Amniotic stem cell (primary cell): ENCODE measurements around the gene FIGNL2.
"Not testable (repeated sequence)": the region's sequence is repeated elsewhere in the genome, so short reads cannot be mapped to it uniquely, and the experiment has no call there.

Experiments used
- DNase-seq: peaks from one replicate; lab custom pipeline; 2025; lab: John Stamatoyannopoulos, UW

FIGNL2 gene

GRCh38 chr12:51836041-51836826, 12.3 kb downstream of the FIGNL2 start:
- no peak for DNase-seq

DNA sequence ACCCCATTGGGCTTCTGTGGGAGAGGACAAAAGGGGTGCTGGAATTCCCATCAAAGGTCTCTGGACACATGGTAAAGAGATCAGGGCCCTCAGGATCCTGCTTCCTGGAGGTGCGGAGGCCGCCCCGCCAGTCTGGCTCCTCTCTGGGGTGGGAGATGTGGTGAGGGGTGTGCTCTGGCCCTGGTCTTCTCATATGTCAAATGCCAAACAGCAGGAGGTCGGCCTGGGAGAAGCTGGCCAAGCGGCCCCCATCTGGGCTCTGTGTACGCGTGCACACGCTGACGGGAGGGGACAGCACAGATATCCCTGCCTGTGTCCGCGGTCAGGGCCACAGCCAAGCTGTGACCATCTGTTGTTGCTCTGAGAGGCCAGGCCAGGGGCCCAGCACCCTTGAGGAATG, 14.1 kb downstream of the FIGNL2 start:
- no peak for DNase-seq

GRCh38 chr12:51833448-51834227, 14.9 kb downstream of the FIGNL2 start:
- DNase-seq, result no peak

DNA sequence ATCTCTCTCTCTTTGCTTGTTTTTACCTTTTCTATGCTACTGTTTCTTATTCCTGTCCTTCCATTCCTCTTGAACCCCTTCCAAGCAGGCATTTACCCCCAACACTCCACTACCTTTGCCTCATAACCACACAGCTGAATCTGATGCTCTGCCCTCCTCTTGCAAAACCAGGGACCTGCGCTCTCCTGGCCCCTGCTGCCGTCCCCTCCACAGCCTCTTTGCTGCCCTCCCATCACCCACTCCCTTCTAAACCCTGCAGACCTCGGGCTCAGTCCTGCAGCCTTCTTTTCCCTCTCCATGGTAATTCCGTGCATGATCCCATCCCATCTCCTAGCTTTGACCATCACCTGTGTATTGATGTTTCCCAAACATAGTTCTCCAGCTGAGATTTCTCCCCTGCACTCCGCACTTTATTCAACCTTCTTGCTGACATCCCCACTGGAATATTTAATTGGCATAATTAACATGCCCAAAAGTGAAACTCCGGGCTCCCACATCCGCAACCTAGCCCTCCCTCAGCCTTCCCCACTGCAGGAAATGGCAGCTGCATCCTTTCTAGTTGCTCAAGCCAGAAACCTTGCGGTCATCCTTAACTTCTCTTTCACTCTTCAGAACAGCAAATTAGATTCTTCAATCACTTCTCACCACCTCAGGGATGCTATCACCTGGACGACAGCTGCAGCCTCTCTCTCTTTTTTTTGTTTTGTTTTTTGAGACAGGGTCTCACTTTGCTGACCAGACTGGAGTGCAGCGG, 16.0 kb downstream of the FIGNL2 start:
- no peak for DNase-seq

DNA sequence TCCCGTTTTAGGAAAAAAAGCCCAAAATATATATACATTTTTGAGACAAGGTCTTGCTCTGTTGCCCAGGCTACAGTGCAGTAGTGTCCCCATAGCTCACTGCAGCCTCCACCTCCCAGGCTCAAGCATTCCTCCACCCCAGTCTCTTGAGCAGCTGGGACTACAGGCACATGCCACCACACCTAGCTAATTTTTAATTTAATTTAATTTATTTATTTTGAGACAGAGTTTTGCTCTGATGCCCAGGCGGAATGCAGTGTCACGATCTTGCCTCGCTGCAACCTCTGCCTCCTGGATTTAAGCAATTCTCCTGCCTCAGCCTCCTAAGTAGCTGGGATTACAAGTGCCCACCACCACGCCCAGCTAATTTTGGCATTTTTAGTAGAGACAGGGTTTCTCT, 16.7 kb downstream of the FIGNL2 start:
- DNase-seq, result not testable (repeated sequence)

- DNase-seq, result no peak
Measured at GRCh38 chr12:51829641-51830040, 18.9 kb downstream of the FIGNL2 start.

DNA sequence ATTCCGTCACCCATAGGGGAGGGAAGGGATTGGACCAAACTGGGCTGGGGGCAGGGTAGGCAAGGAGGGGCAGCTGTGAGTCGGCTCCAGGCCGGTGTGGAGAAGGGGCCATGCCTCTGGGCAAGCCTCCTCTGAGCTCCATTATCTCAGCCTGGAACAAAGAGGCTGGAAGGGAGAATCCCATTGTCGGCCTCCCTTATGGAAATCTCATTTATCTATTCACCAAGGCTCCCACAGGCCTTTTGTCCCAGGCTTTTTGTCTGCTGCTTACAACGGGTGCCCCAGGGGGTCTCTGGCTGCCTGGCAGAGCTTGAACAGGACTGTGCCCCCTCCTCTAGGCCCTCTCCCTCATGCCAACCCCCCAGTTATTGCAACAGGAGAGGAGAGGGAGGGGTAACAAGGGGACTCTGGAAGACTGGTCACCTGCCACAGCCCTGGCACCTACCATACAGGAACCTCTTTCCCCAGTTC, 19.5 kb downstream of the FIGNL2 start:
- no peak for DNase-seq

DNA sequence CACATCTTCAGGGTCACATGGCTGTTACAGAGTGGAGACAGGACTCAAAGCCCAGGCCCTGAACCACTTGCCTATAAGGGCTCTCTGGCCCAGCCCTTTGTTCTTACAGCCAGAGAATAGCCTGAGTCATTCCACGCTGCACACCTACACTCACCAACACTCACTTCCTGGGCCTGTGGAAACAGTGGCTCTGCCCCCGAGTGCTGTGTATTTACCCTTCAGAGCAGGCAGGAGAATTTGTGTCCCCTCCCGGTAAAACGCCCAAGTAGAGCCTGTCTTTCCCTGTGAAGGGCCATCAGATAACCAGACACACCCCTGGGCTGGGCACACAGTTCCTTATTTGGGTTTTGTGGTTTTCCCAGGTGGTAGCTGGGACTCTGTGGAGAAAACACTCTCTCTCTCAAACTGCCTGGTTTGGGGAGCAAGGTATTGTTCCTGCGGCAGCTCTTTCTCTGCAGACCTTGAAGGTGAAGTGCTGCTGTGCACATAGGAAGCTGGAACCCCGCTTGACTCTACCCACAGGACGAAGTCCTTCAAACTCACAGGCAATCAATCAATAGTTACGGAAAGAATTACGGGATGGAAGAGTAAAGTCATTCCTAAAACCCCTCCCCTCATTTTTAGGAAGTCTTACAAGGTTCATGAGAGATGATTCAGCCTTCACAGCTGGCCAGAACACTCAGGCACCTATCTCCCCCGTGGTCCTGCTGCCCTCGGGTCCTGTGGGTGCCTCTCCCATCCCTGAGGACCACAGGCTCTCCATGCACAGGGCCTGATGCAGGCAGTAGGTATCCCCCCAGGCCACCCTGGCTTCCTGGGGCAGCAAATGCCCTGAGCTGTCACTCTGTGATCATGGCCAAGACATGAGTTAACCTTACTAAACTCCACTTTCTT, 20.3 kb downstream of the FIGNL2 start:
- DNase-seq, result no peak

DNA sequence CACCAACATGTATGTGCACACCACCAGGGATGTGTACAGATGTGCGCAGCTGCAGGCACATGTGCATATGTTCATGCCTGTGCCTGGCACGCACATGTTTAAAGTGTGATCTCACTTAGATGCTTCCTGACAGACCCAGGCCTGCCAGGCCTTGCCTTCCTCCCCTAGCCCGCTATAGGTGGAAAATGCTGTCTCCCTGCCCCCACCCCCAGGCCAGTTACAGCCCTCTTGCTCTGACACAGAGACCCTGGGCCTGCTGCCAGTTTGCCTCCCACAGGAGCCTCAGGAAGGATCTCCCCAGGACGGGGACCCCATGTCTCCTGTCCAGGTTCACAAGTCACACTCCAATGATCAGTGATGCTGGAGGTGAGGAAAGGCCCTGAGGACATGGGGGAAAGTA, 21.6 kb downstream of the FIGNL2 start:
- no peak for DNase-seq

DNA sequence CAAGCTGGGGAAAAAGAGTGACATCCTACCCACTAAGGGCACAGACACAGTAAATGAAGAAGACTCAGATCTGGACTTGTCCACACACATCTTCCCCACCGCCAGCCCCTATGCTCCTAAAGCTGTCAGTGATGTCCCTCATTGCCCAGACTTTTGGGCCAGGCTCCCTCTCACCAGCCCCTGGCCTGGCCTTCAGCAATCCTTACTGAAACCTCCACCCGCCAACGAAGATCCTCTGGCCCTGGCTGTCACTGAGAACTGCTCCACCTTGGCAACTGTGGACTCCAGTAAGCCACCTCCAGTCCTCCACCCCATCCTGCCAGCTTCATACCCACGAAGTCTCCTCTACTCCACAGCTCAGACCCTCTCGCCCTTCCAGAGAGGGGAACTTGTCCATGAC, 23.3 kb downstream of the FIGNL2 start:
- DNase-seq, result no peak

- DNase-seq, result peak; percentile 43
Measured at GRCh38 chr12:51823875-51824565, 24.5 kb downstream of the FIGNL2 start.

- DNase-seq, result no peak
Measured at GRCh38 chr12:51822956-51823355, 25.6 kb downstream of the FIGNL2 start.

DNA sequence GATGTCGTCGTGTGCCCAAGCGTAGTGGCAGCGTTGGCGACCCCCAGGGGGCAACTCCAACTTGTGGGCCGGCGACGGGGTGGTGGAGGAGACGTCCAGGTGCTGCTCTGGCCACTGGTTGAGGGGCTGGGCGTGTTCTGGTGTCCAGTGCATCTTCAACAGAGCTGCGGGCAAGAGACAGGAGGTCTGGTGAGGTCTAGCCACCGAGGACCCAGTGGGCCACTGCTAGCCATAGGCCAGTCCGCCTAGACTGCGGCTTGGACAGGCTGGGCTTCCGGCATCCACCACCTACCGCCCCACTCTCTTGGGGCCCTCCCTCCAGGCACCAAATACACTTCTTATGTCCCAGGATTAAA, 26.3 kb downstream of the FIGNL2 start:
- no peak for DNase-seq

DNA sequence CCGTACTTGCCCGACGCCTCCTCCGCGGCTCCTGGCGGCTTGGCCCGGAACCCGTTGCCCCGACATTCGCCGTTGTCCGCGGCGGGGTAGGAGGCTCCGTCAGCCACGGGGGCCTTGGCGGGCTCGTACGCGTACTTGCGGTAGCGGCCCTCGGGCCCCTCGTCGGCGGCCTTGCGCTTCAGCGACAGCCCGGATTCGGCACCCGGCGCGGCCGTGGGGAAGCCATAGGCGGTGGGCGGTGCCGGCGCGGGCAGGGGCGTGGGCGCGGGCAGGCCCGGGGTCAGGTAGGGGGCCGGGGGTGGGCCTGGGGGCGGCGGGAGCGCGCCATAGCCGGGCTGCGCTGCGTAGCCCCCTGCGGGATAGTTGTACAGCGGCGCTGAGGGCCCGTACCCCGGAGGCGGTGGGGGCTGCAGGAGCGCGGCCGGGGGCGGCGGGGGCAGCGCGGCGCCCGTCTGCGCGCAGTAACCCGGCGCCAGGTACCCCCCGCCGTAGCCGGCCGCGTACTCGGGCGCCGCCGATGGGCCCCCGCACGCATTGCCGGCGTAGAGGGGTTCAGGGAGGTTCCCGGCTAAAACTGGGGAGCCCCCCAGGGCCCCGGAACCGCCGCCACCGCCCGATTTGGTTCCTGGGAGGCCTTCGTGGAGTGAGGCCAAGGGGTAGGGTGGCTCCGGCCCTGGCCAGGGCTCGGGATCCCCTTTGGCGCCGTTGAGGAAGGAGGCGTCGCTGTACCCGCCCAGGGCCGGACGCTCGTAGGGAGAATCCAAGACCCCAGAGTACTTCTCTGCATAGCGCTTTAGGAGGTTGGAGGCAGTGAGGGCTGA, 26.9 kb downstream of the FIGNL2 start:
- DNase-seq, result no peak

DNA sequence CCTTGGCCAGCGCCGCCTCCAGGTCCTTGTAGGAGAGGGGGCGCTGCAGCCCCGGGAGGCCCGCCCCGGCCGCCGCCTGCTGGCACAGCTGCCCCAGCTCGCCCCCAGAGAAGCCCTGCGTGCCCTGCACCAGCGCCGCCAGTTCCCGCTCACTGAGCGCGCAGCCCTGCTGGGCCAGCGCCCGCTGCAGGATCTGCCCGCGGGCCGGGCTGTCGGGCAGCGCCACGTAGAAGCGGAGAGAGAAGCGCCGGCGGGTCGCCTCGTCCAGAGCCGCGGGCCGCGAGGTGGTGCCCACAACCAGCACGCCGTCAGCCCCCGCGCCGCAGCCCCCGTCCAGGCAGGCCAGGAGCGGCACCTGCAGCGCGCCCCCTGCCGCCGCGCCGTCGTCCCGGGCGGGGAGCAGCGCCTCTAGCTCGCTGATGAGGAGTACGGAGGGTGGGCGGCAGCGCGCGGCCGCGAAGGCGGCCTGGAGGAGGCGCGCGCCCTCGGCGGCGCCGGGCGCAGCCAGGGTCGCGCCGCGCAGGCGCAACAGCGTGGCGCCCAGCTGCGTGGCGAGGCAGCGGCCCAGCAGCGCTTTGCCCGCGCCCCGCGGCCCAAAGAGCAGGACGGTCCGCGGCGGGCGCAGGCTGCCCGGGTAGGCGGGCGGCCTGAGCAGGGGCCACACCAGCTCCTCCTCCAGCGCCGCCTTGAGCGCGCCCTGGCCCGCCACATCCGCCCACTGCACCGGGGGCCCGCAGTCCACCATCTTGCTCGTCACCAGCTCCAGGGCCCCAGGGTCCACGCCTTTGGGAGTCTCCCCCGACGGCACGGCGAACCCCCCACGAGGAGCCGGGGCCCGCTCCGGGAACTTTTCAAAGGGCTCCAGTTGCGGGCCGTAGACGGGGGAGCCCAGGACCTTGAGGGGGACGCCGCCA, 27.7 kb downstream of the FIGNL2 start:
- DNase-seq, result no peak

- DNase-seq, result no peak
Measured at GRCh38 chr12:51819736-51820525, 28.6 kb downstream of the FIGNL2 start.

DNA sequence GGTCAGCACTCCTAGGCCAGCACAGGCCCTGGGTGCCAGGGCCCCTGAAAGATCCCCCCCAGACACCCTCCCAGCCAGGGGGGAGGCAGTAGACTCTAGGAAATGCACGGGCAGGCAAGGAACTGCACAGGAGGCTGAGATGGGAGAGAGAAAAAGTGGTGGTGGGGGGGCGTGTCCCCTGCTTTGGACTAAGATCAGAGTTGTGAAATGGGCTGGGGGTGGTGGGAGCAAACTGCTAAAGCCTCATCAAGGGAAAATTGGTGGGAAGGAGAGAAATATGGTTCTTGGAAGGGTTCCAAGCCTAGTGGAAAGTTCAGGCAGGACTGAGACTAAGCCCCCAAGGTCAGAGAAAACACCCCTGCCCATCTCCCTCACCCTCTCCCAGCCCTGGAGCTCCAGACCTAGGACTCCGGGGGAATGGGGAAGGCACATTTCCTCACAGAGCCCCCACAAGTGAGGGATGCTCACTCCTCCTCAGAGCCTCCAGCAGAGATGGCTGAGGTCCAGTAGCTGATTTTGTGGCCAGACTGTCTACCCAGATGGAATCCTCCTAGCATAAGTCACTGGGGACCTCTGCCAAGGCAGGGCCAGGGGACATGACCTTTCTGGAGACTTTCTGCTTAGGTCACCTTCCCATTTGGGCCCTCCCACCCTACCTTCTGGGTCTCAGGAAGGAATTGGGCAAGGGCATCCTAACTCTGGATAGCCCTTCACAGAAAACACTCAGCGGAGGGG, 29.8 kb downstream of the FIGNL2 start:
- DNase-seq, result no peak

- DNase-seq, result no peak
Measured at GRCh38 chr12:51818086-51818485, 30.4 kb downstream of the FIGNL2 start.
